ENCODE results near the gene UGT1A10.

DNA sequence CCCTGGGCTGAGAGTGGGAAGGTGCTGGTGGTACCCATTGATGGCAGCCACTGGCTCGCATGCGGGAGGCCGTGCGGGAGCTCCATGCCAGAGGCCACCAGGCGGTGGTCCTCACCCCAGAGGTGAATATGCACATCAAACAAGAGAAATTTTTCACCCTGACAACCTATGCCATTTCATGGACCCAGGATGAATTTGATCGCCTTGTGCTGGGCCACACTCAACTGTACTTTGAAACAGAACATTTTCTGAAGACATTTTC, 111.0 kb downstream of the UGT1A10 start:
- TF ChIP-seq RAD21 (IDR thresholded peaks at IDR 0.05; ENCODE audit: low read depth) (no peak), ZNF274 (IDR thresholded peaks at IDR 0.05; ENCODE audit: low read depth, low read length) (no peak), POLR2AphosphoS5 (IDR thresholded peaks at IDR 0.05; ENCODE audit: low read depth, low read length) (no peak), POLR2A (IDR thresholded peaks at IDR 0.05; ENCODE audit: borderline replicate concordance, extremely low read depth, insufficient read depth, insufficient read length) (no peak)
- TF ChIP-seq, protein P1, sequence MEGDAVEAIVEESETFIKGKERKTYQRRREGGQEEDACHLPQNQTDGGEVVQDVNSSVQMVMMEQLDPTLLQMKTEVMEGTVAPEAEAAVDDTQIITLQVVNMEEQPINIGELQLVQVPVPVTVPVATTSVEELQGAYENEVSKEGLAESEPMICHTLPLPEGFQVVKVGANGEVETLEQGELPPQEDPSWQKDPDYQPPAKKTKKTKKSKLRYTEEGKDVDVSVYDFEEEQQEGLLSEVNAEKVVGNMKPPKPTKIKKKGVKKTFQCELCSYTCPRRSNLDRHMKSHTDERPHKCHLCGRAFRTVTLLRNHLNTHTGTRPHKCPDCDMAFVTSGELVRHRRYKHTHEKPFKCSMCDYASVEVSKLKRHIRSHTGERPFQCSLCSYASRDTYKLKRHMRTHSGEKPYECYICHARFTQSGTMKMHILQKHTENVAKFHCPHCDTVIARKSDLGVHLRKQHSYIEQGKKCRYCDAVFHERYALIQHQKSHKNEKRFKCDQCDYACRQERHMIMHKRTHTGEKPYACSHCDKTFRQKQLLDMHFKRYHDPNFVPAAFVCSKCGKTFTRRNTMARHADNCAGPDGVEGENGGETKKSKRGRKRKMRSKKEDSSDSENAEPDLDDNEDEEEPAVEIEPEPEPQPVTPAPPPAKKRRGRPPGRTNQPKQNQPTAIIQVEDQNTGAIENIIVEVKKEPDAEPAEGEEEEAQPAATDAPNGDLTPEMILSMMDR (IDR thresholded peaks at IDR 0.05 in 2 of 3, conservative IDR thresholded peaks at IDR 0.05 in 1 of 3; ENCODE audit: borderline replicate concordance in 1 of 3, insufficient read depth in 1 of 3, low read depth in 2 of 3, low read length in 2 of 3) = no peak
- TF ChIP-seq, protein P2, sequence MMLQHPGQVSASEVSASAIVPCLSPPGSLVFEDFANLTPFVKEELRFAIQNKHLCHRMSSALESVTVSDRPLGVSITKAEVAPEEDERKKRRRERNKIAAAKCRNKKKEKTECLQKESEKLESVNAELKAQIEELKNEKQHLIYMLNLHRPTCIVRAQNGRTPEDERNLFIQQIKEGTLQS (IDR thresholded peaks at IDR 0.05) = no peak

All from HCT116 (cell line).